Loucy (cell line): ENCODE results near the gene TOGARAM1.

ENCODE experiments used
- H2AFZ ChIP-seq: fragments of 200-600 bp; sonication (generic); 2 replicates; pipeline ENCODE4 v1.6.0; 2016; ENCODE audit warnings: antibody characterized with exemption, mild to moderate bottlenecking, low read length, moderate library complexity
- H3F3A ChIP-seq: fragments of 200-600 bp; 2 replicates; pipeline ENCODE4 v1.6.0; 2016; ENCODE audit warnings: antibody characterized with exemption, low read depth, mild to moderate bottlenecking
- H3K27me3 ChIP-seq: fragments of 200-600 bp; sonication (generic); 2 replicates; pipeline ENCODE4 v1.6.1; 2014; ENCODE audit warnings: low read length, mild to moderate bottlenecking; ENCODE audit not compliant: insufficient read depth, poor library complexity, severe bottlenecking
- H3K36me3 ChIP-seq: fragments of 200-600 bp; sonication (generic); 2 replicates; pipeline ENCODE4 v1.6.1; 2016; ENCODE audit warnings: low read length; ENCODE audit not compliant: insufficient read depth
- H3K4me1 ChIP-seq: fragments of 200-600 bp; sonication (generic); 2 replicates; pipeline ENCODE4 v1.5.1; 2014; ENCODE audit warnings: low read length, mild to moderate bottlenecking; ENCODE audit not compliant: insufficient read depth, poor library complexity, severe bottlenecking
- H3K4me2 ChIP-seq: fragments of 200-600 bp; sonication (generic); 2 replicates; pipeline ENCODE4 v1.6.0; 2014; ENCODE audit warnings: antibody characterized with exemption, low read length, low read depth, mild to moderate bottlenecking; ENCODE audit not compliant: poor library complexity, severe bottlenecking
- H3K4me3 ChIP-seq: fragments of 200-600 bp; sonication (generic); 2 replicates; pipeline ENCODE4 v1.5.1; 2014; ENCODE audit warnings: low read length, mild to moderate bottlenecking, mixed read lengths; ENCODE audit not compliant: poor library complexity, severe bottlenecking
- H3K79me2 ChIP-seq: fragments of 200-600 bp; sonication (generic); 2 replicates; pipeline ENCODE4 v1.6.1; 2014; ENCODE audit warnings: low read length; ENCODE audit not compliant: insufficient read depth
- H3K9ac ChIP-seq: fragments of 200-600 bp; sonication (generic); 2 replicates; pipeline ENCODE4 v1.6.0; 2014; ENCODE audit warnings: mild to moderate bottlenecking, low read depth, low read length, moderate library complexity; ENCODE audit not compliant: poor library complexity, severe bottlenecking
- H3K9me2 ChIP-seq: fragments of 200-600 bp; sonication (generic); replicated peaks from 2 replicates; pipeline ENCODE4 v1.6.1; 2016; ENCODE audit warnings: low read depth, low read length, mixed read lengths
- H3K9me3 ChIP-seq: fragments of 200-600 bp; sonication (generic); 2 replicates; pipeline ENCODE4 v1.6.1; 2014; ENCODE audit warnings: mild to moderate bottlenecking, antibody characterized with exemption, low read length, low read depth; ENCODE audit not compliant: insufficient read depth
- H4K20me1 ChIP-seq: fragments of 200-600 bp; sonication (generic); 2 replicates; pipeline ENCODE4 v1.6.0; 2014; ENCODE audit warnings: antibody characterized with exemption, low read length, mild to moderate bottlenecking; ENCODE audit not compliant: insufficient read depth, poor library complexity, severe bottlenecking
- EZH2phosphoT487 ChIP-seq: fragments of 200-600 bp; IDR thresholded peaks from 2 replicates; pipeline ENCODE4 v1.6.1; 2018; ENCODE audit warnings: antibody characterized with exemption, mild to moderate bottlenecking, moderate library complexity, borderline replicate concordance
- TF ChIP-seq, protein P1 (sequence below): fragments of 200-600 bp; sonication (generic); conservative IDR thresholded peaks from 2 replicates; pipeline ENCODE4 v1.5.1; 2014; ENCODE audit warnings: mild to moderate bottlenecking, antibody characterized with exemption, low read length

Gene TOGARAM1

DNA sequence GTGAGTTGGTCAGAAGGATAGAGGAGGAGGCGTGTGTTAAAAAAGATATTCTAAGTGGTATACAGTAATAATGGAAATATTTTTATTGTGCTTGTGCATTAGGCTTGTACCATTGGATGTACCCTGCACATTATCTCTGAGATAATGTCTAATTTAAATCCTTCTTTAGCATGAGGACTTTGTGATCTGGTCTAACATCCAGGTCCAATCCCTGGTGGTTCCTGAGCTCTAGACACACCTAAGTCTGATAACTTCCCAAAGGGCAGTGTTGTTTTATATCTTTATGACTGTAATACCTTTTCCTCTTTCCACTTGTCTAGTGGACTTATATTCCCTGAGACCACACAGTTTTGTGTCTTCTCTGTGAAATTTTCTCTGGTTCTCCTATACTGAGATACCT lies 142.6 kb downstream of the TOGARAM1 start:
- Histone ChIP-seq H3K4me3 (no peak overlapping the region), H3K9me3 (no peaks in the 10 kb centered on the region), H3K27me3 (no peaks in the 10 kb centered on the region), H3K4me2 (no peak overlapping the region), H3K9ac (no peak overlapping the region), H3K4me1 (no peaks in the 10 kb centered on the region), H2AFZ (no peak overlapping the region), H3F3A (no peaks in the 10 kb centered on the region), H3K36me3 (peaks cover 90% of the 10 kb centered on the region; the same call in 1 of the 2 replicates), H3K79me2 (no peaks in the 10 kb centered on the region), H3K9me2 (no peaks in the 10 kb centered on the region), H4K20me1 (peaks cover 3% of the 10 kb centered on the region)
- TF ChIP-seq, protein P1, sequence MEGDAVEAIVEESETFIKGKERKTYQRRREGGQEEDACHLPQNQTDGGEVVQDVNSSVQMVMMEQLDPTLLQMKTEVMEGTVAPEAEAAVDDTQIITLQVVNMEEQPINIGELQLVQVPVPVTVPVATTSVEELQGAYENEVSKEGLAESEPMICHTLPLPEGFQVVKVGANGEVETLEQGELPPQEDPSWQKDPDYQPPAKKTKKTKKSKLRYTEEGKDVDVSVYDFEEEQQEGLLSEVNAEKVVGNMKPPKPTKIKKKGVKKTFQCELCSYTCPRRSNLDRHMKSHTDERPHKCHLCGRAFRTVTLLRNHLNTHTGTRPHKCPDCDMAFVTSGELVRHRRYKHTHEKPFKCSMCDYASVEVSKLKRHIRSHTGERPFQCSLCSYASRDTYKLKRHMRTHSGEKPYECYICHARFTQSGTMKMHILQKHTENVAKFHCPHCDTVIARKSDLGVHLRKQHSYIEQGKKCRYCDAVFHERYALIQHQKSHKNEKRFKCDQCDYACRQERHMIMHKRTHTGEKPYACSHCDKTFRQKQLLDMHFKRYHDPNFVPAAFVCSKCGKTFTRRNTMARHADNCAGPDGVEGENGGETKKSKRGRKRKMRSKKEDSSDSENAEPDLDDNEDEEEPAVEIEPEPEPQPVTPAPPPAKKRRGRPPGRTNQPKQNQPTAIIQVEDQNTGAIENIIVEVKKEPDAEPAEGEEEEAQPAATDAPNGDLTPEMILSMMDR = no peak
- no peak for TF ChIP-seq EZH2phosphoT487

DNA sequence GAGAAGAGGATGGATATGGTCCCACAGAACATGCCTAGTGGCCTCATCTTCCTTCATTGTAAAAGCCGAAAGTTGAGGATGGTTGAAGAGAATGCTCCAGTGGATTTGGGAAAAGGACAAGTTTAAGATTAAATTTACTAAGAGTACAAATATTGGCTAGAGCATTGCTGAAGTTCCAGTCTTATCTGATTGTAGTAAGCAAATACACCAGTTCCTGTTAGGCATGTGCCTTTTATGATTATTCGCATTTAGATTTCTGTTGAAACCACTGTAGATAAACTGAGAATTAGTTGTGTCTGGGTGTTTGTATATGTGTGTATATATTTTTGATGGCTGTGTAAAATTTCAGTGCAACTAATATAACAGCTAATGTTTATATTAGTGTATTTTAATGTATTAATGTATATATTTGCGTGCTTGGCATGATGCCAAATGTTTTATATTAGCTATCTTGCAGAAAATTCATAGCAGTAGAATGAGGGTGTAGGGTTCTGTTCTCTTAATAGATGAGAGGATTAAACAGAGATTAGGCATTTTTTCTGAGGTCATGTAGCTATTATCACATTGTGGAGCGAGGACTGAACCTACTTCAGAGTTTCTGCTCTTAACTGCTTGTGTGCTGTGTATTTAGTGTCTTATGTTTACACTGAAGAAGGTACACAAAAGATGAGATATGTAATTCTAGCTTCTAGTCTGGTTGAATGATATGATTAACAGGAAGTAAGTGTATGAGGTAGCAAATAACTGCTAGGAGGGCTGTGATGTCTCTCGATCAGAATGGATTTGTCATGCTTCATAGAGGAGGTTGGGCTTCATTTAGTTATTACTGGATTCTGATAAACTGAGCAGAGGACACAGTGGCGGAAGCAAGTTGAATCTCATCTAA lies 151.1 kb downstream of the TOGARAM1 start:
- H3K4me1 ChIP-seq = no peaks in the 10 kb centered on the region
- H3K4me2 ChIP-seq = no peak overlapping the region
- H3K9ac ChIP-seq = no peak overlapping the region
- H3K9me3 ChIP-seq = no peaks in the 10 kb centered on the region
- no peaks in the 10 kb centered on the region for H3K9me2 ChIP-seq
- no peaks in the 10 kb centered on the region for H3F3A ChIP-seq
- H3K79me2 ChIP-seq = no peaks in the 10 kb centered on the region
- no peak overlapping the region for H2AFZ ChIP-seq
- H3K4me3 ChIP-seq = no peak overlapping the region
- H3K36me3 ChIP-seq = peaks cover 91% of the 10 kb centered on the region
- H4K20me1 ChIP-seq = no peaks in the 10 kb centered on the region
- TF ChIP-seq, protein P1 = no peak
- no peak for TF ChIP-seq EZH2phosphoT487
- H3K27me3 ChIP-seq = no peaks in the 10 kb centered on the region

DNA sequence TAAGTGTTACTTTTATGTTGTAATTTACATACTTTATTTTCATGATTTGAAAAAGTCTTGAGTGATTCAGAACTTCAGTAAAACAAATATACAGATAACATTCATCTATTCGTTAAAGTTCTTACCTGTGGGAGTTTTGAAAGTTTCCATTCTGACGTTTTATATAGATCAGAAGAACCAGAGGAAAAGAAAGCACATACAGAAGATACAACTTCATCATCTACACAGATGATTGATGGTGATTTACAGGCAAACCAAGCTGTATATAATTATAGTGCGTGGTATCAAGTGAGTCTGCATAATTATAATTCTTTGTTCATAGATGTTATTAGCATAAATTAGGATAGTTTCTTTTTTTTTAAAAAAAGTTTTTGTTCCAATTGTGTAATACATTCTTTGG lies 152.3 kb downstream of the TOGARAM1 start:
- H3K9ac ChIP-seq = no peak overlapping the region
- H3K4me3 ChIP-seq = no peak overlapping the region
- H3K9me3 ChIP-seq = no peaks in the 10 kb centered on the region
- H3K79me2 ChIP-seq = no peaks in the 10 kb centered on the region
- H3K4me2 ChIP-seq = no peak overlapping the region
- H3K36me3 ChIP-seq = peaks cover 90% of the 10 kb centered on the region
- H3K27me3 ChIP-seq = no peaks in the 10 kb centered on the region
- TF ChIP-seq, protein P1 = no peak
- no peak for TF ChIP-seq EZH2phosphoT487
- H2AFZ ChIP-seq = no peak overlapping the region
- H3K4me1 ChIP-seq = no peaks in the 10 kb centered on the region
- no peaks in the 10 kb centered on the region for H3F3A ChIP-seq
- H3K9me2 ChIP-seq = no peaks in the 10 kb centered on the region
- H4K20me1 ChIP-seq = no peaks in the 10 kb centered on the region
